Measurements from ENCODE around the gene DCC.

The DCC gene

DNA sequence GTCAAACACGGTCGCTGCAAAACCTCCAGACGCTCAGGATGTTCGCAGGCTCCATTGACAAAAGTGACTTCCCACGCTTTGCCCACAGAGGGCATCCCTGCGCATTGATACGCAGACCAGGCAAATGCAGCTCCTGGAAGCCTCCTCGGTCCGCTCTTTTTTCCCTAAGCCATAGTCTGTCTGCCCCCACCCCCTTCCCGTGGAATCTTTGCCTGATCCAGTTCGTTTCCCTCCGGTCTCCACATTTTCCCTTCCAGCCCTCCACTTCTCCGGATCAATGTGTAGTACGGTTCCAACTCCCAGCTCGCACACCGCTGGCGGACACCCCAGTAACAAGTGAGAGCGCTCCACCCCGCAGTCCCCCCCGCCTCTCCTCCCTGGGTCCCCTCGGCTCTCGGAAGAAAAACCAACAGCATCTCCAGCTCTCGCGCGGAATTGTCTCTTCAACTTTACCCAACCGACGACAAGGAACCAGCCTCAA lies at the start of gene DCC:
DCC (plus strand) TSS at position 307 of the 481 bp plus-strand sequence. CDS start 591 bp downstream, outside the sequence.
- peak; percentile 76 for DNase-seq (ENCODE audit: low spot score)

DNA sequence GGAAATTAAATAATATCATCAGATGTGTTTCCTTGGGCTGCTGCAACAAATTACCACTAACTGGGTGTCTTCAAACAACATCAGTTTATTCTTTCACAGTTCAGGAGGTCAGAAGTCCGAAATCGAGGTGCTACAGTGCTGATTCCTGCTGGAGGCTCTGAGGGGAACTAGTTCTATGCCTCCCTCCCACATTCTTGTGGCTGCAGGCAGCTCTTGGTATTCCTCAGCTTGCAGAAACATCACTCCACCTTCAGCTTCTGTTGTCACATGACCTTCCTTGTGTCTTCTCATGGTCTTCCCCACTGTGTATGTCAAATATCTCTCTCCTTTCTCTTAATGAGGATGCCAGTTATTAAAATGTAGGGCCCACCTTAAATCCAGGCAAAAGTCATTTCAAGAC lies 29.3 kb upstream of the DCC start:
- no peak for DNase-seq (ENCODE audit: low spot score)

DNA sequence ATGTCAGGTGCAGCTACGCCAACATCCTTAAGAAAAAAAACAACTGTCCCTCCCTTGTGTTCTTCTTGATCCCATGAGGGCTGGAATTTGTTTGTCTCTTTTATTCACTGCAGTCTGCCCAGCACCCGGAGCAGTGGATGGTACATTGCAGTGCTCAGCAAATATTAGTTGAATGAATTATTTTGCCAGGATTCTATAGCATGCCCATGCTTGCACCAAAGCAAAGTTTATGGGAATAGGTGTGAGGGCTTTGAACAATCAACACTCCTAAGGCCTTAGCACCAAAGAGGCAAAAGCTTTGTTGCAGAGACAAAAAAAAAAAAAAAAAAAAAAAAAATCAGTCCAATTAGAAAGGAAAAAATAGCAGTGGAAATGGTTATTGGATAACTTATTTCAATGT lies 28.7 kb upstream of the DCC start:
- DNase-seq (ENCODE audit: low spot score) = no peak

DNA sequence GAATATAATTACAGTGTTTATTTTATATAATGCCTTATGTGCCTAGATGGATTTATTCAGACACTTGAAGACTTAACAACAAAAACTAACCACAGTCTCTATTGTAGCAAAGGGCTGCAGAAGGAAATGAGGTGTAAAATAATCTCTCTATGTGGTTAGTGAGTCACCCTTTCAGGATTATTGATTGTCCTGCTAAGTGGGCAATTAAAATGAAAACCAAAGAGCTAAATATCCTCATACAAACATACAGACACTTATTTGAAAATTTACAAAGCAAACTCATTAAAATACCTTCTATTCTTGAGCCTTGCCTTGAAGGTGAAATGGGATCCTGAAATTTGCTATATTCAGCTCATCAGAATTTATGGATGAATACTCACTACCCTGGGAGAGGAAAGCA lies 27.7 kb upstream of the DCC start:
- DNase-seq (ENCODE audit: low spot score) = no peak

GRCh38 chr18:52313213-52313612 lies 26.8 kb upstream of the DCC start:
- DNase-seq (ENCODE audit: low spot score) = no peak

DNA sequence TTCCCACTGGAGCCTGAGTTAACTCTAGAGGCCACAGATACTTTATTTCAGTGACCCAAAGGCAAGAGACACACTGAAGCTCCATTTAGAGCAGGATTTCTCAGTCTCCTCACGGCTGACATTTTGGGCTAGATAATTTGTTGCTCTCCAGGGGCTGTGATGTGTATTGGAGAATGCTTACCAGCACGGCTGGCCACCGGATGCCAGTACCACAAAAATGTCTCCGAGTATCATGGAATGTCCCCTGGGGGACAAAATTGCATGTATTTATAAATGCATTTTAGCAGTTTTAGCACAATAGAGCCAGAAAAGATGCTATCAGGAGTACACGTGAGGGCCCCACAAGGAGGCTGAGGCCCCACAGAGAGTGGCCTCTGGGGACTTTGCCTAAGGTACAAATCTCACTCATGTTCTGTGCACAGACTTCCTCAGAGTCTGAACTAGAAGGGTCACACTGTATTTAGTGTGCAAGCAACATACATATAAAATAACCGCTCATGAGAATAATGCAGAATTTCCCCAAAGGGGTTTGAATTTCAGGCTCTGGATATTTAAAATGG lies 20.5 kb upstream of the DCC start:
- no peak for DNase-seq (ENCODE audit: low spot score)

GRCh38 chr18:52322307-52322706 lies 17.7 kb upstream of the DCC start:
- DNase-seq (ENCODE audit: low spot score) = no peak

GRCh38 chr18:52323802-52324201 lies 16.2 kb upstream of the DCC start:
- DNase-seq (ENCODE audit: low spot score) = no peak

- no peak for DNase-seq (ENCODE audit: low spot score)
Observed at GRCh38 chr18:52325997-52326396, 14.0 kb upstream of the DCC start.

GRCh38 chr18:52333860-52334259 lies 6.1 kb upstream of the DCC start:
- no peak for DNase-seq (ENCODE audit: low spot score)

DNA sequence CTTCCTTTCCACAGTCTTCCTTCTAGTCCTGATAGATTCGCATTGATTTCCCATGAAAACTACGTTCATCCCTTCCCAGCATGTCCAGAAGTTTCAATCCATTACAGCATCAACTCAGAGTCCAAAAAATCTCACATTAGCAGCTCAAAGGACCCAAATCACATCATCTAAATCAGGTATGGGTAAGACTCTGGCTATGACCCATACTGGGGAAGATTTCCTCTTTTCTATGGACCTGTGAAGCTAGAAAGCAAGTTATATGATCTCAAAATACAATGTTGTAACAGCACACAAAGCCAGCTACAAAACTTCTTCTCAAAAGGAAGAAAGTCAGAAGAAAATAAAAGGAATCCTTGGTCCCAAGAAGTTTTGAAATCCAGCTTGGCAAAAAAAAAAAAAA lies 5.7 kb upstream of the DCC start:
- no peak for DNase-seq (ENCODE audit: low spot score)

DNA sequence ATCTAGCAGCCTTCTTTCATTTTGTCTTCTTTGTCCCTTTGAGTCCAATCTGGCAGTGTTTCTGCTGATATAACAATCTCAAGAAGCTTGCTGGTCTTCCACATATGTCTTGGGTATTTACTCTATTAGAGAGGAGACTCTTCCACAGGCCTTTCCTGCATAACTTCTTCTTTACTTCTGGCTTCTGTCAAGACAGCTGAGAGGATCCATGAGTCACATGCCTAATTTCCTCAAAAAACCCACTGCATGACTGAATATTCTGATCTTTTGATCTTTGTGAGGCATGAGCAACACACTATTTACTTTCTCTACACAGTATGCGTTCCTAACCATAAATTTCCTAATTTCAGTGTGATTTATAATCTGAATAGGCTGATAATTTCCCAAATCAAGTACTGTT lies 5.1 kb upstream of the DCC start:
- no peak for DNase-seq (ENCODE audit: low spot score)

DNA sequence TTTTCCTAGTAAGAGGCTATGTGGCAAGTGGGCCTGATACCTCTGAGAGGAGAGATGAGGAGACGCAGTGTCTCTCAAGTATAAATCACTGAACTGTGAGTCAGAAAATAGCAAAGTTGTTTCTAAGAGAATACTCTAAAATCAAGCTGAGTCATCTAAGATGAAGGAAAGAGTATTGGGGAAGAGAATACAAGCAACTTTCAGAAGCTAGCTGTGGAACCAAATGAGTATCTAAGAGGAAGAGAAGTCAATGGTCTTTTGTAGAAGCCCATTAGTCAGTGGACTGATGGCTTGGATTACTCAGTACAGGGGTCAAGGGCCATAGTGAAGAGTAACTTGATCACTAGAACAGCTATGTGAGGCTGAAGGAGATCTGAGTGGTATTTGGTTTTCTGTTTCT lies 2.7 kb upstream of the DCC start:
- no peak for DNase-seq (ENCODE audit: low spot score)

DNA sequence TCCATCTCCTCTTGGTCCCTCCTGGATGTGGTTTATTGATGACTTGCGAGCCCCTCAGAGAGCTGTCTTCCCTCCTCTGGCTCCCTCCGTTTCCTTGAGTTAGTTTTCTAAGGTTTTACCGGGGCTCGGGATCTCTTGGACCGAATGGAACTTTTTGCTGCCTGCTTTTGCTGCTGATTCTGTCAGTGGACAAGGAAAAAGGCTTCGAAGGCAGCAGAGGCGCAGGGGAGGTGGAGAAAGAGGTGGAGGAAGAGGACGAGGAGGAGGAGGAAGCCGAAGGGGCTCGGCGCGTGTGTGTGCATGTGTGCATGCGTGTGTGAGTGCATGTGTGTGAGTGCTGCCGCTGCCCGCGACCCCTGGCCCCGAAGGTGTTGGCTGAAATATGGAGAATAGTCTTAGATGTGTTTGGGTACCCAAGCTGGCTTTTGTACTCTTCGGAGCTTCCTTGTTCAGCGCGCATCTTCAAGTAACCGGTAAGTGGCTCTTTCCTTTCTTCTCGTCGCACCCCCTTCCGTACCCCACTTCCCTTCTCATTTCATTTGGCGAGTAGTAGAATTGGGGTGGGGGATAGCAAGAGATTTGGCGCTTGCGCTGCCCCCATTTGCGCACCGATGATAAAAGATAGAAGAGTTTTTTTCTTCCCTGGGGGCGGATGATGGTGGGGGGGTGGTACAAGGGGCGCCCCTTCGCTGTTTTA lies 557 bp downstream of the DCC start:
- DNase-seq (ENCODE audit: low spot score) = no peak

DNA sequence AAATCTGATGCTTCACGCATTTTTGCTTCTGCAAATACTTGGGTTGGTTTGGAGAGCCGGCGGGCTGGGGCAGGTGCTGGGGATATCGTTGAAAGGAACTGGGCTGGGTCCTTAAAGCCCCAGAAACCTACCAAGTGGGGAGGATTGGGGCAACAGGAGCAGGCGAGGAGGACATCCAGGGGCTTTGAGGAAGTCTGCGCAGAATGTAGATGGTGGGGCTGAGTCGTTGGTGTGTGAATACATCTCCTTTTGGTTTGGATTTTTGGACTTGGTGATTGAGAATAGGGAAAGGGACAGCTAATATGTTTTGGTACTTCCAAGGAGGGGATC lies 1.1 kb downstream of the DCC start:
- DNase-seq (ENCODE audit: low spot score) = no peak

- peak; percentile 48 for DNase-seq (ENCODE audit: low spot score)
Observed at GRCh38 chr18:52341608-52342381, 1.8 kb downstream of the DCC start.

GRCh38 chr18:52342456-52342855 lies 2.5 kb downstream of the DCC start:
- no peak for DNase-seq (ENCODE audit: low spot score)

DNA sequence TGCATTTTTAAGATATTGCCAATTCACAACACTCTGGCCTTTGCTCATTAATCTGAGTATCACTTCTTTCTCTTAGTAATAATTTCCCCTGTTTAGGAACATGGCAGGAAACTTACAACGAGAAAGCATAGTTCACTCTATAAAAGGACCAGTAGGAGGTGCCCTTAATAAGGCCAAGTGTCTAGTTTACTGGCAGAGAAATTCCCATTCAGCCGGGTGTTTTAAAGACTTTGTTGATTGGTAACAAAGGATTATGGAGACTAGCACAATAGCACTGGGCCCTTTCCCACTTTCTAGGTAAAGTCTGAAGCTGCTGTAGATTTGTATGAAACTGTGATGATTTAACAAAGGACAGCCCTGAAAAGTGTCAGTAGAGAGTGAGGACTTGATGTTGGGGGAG lies 3.1 kb downstream of the DCC start:
- peak; percentile 84 for DNase-seq (ENCODE audit: low spot score)

DNA sequence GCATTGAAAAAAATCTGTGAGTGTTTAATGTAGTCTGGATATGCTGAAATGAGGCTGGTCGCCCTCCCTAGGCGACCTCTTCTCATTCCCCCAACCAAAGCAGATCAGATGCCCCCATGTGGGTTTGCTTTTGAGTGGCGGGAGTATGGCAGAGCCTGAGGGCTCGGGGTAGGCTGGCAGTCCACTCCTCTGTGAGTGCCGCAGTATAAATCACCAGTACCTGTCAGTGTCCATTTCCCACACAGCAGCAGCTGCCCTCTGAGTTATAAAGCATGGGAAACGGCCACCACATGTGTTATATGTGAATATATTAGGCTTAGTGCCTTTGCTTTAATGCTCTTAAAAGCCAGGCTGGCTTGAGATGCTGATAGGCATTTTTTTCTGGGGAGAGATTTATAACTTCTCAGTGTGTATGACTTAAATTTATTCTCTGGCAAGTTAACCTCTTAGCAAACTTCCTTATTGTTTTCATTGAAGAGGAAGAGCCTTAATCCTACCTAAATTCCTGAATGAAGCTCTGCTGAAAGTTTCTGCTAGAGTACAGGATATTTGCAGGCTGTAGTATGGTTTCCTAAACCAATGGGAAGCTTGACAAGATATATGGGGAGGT lies 3.8 kb downstream of the DCC start:
- DNase-seq (ENCODE audit: low spot score) = no peak

GRCh38 chr18:52344881-52345280 lies 4.9 kb downstream of the DCC start:
- DNase-seq (ENCODE audit: low spot score) = no peak

DNA sequence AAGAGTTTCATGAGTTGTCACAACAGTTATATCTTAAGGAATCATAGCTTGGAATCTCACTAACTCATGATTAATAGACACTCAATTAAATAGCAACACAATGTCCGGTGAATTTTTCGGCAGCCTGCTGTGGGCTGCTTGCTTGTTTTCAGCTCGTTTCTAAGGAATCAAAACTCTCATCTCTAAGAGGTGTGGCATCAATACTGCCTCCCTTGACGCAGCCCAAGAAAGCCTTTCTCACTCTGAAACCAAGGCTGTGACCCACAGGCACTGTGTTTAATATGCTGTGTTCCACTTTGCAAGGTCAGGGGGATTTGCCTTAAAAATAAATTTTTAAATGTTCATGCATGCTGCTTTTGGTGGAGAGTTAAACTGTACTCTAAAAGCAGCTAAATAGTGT lies 5.4 kb downstream of the DCC start:
- DNase-seq (ENCODE audit: low spot score) = no peak

DNA sequence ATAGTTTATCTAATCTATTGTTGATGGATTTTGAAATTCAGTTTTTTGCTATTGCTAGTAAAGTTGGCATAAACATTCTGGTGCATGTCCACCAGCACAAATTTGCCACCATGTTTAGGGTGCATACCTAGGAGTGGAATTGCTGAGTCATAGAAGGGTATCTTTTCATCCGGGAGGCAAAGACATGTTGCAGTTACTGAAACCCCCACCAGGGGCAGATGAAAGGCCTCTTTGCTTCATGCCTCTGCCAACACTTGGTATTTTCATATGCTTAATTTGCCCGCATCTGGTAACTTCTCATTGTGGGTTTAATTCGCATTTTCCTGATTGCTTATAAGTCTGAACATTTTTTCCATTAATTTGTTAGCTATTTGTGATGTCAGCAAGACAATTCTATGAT lies 8.2 kb downstream of the DCC start:
- DNase-seq (ENCODE audit: low spot score) = no peak

DNA sequence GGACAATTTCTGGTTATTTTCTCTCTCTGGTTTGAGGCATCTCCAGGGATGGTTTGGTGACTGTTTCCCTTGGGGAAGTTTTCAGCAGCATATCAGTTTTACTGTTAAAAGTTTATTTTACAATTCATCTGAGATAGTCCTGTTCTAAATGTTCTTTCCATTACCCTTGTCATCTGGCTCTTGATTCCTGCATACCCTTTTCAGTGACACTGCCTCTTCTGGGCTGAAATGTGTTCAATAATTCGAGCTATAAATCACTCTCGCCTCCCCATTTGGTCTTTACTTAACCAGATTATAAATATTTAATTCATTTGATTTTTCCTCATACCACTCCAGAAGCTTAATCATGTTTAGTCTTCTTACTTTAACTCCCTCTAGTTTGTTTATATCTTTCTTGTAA lies 9.5 kb downstream of the DCC start:
- DNase-seq (ENCODE audit: low spot score) = no peak

Data from globus pallidus (tissue), 1 donor.